NCI-H82 (cell line): Measurements from ENCODE around the gene TOR1A.
"Not testable (repeated sequence)": the region's sequence is repeated elsewhere in the genome, so short reads cannot be mapped to it uniquely, and the experiment has no call there.

ENCODE experiments used
- DNase-seq: peaks from one replicate; lab custom pipeline; 2025; lab: John Stamatoyannopoulos, UW

TOR1A gene

DNA sequence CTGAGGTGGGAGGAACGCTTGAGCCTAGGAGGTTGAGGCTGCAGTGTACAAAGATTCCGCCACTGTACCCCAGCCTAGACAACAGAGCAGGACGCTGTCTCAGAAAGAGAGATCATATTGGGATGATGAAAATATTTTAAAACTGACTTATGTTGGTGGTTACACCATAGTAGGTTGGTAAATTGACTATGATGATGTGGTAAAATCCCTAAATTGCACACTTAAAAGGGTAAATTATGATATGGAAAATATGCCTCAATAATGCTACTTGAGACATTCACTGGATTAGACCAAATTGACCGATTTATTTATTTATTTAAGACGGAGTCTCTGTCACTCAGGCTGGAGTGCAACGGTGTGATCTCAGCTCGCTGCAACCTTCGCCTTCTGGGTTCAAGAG is 42.8 kb downstream of the TOR1A start:
- DNase-seq, result no peak

GRCh38 chr9:129779560-129780190 is 44.3 kb downstream of the TOR1A start:
- DNase-seq, result no peak

- no peak for DNase-seq
These were observed 45.5 kb downstream of the TOR1A start for GRCh38 chr9:129778469-129778868.

GRCh38 chr9:129777769-129778130 is 46.2 kb downstream of the TOR1A start:
- no peak for DNase-seq

GRCh38 chr9:129776938-129777768 is 46.8 kb downstream of the TOR1A start:
- no peak for DNase-seq

DNA sequence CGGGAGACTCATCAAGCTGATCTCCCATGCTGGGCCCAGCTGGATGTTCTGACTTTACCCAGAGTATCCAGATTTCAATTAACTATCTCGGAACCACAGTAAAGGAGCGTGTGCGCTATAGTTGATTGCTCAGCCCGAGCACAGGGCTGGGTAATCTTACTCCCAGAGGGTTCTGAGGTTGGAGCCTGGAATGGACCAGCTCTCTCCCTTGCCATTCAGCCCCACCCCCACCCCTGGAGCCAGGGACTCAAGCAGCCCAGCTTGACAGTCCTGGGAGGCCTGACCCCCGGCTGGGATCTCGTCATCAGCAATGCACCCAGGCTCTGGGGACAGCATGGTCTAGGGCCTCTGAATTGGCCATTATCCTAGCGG is 47.4 kb downstream of the TOR1A start:
- no peak for DNase-seq

GRCh38 chr9:129776096-129776495 is 47.8 kb downstream of the TOR1A start:
- not testable (repeated sequence) for DNase-seq

DNA sequence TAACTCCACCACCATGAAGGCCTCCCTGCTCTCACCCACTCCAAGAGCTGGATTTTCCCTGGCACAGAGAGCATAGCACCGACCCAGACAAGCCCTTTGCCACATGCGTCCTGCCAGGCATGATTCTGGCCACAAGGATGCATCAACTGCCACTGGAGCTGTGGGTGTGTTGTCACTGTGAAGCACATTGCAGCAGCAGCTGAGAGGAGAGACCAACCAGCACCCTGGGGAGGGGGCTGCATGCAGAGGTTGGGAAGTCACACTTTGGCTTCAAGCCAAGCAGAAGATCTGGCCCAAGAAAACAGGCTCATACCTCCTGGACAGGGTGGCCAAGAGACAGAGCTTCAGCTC is 48.5 kb downstream of the TOR1A start:
- DNase-seq, result no peak

DNA sequence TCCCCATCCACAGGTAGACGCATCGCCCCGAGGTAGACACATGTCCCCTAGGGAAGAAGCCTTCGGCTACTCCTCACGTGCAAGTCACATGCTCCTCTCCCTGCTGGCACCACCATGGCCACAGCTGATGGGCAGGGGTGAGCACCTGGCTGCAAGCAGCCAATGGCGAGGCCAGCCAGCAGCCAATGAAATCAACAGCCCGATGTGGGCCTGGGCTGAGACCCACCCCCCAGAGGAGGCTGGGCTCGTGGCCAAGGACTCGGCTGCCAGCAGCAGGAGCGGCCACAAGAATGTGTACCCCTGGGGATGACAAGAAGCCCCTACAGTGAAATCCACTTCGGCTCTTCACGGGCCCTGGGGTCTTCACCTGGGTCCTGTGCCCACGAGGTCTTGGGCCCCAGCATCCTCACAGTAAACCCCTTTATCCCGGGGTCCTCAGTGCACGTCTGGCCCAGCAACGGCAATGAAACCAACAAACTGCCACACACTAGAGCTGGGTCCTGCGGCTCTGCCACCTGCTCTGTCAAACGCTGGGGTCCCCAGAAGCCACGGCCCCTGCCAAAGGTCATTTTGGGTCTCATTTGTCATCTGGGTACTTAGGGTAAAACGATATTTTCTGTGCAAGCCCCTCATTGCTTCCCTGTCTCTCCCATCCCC is 49.0 kb downstream of the TOR1A start:
- no peak for DNase-seq

GRCh38 chr9:129773262-129774048 is 50.5 kb downstream of the TOR1A start:
- no peak for DNase-seq

- DNase-seq, result no peak
These were observed 53.2 kb downstream of the TOR1A start for GRCh38 chr9:129770741-129771140.

DNA sequence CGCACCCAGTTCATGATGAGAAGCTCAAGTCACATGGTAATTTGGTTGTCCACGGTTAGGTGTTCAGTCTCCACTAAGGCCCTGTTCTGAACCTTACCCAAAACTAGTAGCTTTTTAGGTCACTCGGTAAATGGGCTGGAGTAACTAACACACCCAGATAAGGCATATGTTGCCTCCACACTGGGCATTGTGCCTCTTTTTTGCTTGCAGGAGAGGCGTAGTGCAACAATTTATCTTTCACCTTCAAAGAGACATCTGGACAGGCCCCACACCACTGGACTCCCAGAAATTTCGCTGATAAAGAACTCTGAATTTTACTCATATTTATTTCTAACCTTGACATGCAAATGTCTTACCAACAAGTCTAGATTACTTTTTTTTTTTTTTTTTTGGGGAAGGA is 54.3 kb downstream of the TOR1A start:
- no peak for DNase-seq

DNA sequence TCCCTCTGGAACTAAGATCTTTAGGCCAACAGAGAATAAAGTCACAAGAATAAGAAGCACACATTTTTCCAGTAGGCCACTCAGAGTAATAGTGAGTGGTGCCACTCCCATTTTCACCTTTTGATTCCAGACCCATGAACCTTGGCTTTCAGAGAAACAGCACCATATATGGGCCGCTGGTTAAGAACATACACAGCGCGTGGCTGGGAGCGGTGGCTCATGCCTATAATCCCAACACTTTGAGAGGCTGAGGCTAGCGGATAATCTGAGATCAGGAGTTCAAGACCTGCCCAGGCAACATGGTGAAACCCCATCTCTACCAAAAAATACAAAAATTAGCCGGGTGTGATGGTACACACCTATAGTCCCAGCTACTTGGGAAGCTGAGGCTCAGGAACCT is 55.5 kb downstream of the TOR1A start:
- no peak for DNase-seq

DNA sequence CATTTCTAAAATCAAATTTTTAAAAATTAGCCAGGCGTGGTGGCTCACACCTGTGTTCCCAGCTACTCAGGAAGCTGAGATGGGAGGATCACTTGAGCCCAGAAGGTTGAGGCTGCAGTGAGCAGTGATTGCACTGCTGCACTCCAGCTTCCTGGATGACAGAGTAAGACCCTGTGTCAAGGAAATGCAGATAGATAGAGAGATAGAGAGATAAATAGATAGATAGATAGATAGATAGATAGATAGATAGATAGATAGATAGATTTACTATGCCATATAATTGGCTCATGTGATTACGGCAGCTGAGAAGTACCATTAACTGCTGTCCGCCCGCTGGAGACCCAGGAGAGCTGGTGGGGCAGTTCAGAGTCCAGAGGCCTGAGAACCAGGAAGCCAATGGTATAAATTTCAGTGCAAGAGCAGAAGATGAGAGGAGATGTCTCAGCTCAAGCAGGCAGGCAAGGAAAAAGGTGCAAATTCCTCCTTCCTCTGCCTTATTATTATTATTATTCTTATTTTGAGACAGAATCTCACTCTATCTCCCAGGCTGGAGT is 58.1 kb downstream of the TOR1A start:
- no peak for DNase-seq

DNA sequence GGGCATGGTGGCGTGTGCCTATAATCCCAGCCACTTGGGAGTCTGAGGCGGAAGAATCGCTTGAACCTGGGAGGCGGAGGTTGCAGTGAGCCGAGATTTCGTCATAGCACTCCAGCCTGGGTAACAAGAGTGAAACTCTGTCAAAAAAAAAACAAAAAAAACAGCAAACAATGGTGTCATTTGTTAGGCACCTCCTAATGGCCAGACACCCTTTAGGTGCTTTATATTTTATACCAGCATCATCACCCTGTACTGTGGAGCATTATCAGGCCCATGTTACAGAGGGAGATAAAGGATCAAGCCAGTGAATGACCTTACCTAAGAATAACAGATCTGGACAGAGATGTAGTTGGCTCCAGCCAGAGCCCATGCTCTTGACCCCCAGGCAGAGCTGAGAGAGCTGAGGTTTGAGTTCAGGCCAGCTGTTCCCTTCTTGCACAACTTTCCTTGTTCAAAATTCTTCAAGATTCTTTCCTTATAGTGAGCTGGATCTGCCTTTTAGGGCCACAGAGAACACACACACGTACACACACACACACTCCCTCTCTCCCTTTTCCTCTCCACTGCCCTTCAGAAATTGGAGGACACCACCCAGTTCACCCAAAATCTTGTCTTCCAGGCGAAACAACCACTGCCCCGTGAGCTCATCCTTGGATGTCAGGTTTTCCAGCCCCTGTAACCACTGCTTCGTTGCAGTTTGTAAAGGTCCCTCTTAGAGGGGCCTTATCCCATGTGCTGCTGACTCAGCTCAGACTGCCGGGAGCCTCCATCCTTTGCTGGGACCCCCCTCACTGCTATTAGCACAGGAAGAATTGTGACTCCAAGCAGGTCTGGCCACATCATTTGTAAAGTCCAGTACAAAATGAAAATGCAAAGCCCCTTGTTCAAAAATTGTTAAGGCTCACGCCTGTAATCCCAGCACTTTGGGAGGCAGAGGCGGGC is 60.7 kb downstream of the TOR1A start:
- no peak for DNase-seq
